Endothelial cell of umbilical vein (primary cell): ENCODE measurements around the gene PRKAG2. TPM values are rescaled to one million over a fixed set of nuclear protein-coding genes. Genes with fewer than 3 reads are reported as not detected.

Source experiments
- BruUV-seq: library from RNA; stranded (reverse); fragments of 400-500 nt; replicated peaks from 2 replicates; lab custom pipeline; 2021; lab: Mats Ljungman, UMichigan
- CTCF ChIA-PET: fragments of 300-600, 350-600 bp; sonication (Branson Sonifier 250); formaldehyde crosslinking; loops from one replicate; lab custom pipeline; 2021; ENCODE audit warnings: antibody characterized with exemption, inconsistent platforms; lab: Charles Lee
- POLR2A ChIA-PET: fragments of 300-600, 350-600 bp; sonication (Branson Sonifier 250); formaldehyde crosslinking; loops from one replicate; lab custom pipeline; 2021; ENCODE audit warnings: antibody characterized with exemption, inconsistent platforms; lab: Charles Lee
- DNase-seq: peaks from one replicate; pipeline ENCODE4 v3.0.0-alpha.2; 2011; ENCODE audit warnings: low read depth, low spot score
- FAIRE-seq: peaks from 2 replicates; lab custom pipeline; 2011; peaks lifted over from hg19 to GRCh38; lab: Jason Lieb, UNC
- H2AFZ ChIP-seq: 2 replicates; pipeline ENCODE4 v1.6.0; 2012; ENCODE audit warnings: low read depth, low read length, control low read depth, inconsistent platforms
- H3K27ac ChIP-seq: 2 replicates; pipeline ENCODE4 v1.5.1; 2011; ENCODE audit warnings: low read depth, mild to moderate bottlenecking, control low read depth, low read length, moderate library complexity; ENCODE audit not compliant: insufficient read depth
- H3K27me3 ChIP-seq, 2 experiments: 2 replicates each; pipeline versions ENCODE4 v1.6.0 to v1.6.1; 2011; ENCODE audit warnings: low read length in 2 of 2, mixed read lengths in 1 of 2; ENCODE audit not compliant: control insufficient read depth in 2 of 2, insufficient read depth in 2 of 2
- H3K36me3 ChIP-seq, 2 experiments: 2 replicates in 1 of 2; 3 replicates in 1 of 2; pipeline ENCODE4 v1.5.1; 2011; ENCODE audit warnings: low read length in 2 of 2, mild to moderate bottlenecking in 1 of 2, moderate library complexity in 1 of 2; ENCODE audit not compliant: control insufficient read depth in 2 of 2, insufficient read depth in 2 of 2; ENCODE audit errors: extremely low read depth in 1 of 2
- H3K4me1 ChIP-seq: 3 replicates; pipeline ENCODE4 v1.5.1; 2011; ENCODE audit warnings: mild to moderate bottlenecking, low read length; ENCODE audit not compliant: control insufficient read depth, insufficient read depth; ENCODE audit errors: extremely low read depth
- H3K4me2 ChIP-seq: 2 replicates; pipeline ENCODE4 v1.6.1; 2011; ENCODE audit warnings: low read length, control low read depth, mixed read lengths; ENCODE audit not compliant: insufficient read depth
- H3K4me3 ChIP-seq, 3 experiments: fragments of 200-600 bp in 1 of 3; sonication (generic), shearing (Covaris generic) in 1 of 3; replicated peaks in 1 of 3; 2 replicates each; pipeline ENCODE4 v1.5.1; 2011 to 2016; ENCODE audit warnings: control low read depth in 3 of 3, low read length in 3 of 3, mild to moderate bottlenecking in 2 of 3, inconsistent platforms in 1 of 3, low read depth in 1 of 3, moderate library complexity in 1 of 3; ENCODE audit not compliant: insufficient read depth in 1 of 3
- H3K79me2 ChIP-seq: 2 replicates; pipeline ENCODE4 v1.6.0; 2012; ENCODE audit warnings: low read length, inconsistent platforms; ENCODE audit not compliant: control insufficient read depth, insufficient read depth
- H3K9ac ChIP-seq: replicated peaks from 2 replicates; pipeline ENCODE3; 2011; ENCODE audit warnings: low read length, control low read depth; ENCODE audit not compliant: insufficient read depth; ENCODE audit errors: extremely low read depth
- H3K9me1 ChIP-seq: replicated peaks from 3 replicates; pipeline ENCODE4 v1.6.0; 2011; ENCODE audit warnings: mild to moderate bottlenecking, low read length; ENCODE audit not compliant: control insufficient read depth, insufficient read depth; ENCODE audit errors: extremely low read depth
- H3K9me3 ChIP-seq: replicated peaks from 2 replicates; pipeline ENCODE4 v1.5.1; 2012; ENCODE audit warnings: low read length, inconsistent platforms; ENCODE audit not compliant: control insufficient read depth, insufficient read depth
- H4K20me1 ChIP-seq: replicated peaks from 2 replicates; pipeline ENCODE3; 2011; ENCODE audit warnings: mild to moderate bottlenecking, low read length; ENCODE audit not compliant: control insufficient read depth, insufficient read depth; ENCODE audit errors: extremely low read depth
- CTCF ChIP-seq, 2 donors: IDR thresholded peaks; 1 replicate in 1 of 2; 2 replicates in 1 of 2; pipeline ENCODE4 v1.5.1; 2011; ENCODE audit warnings: low read length in 2 of 2, mild to moderate bottlenecking in 2 of 2, moderate library complexity in 2 of 2, control low read depth in 1 of 2, inconsistent platforms in 1 of 2, low read depth in 1 of 2; ENCODE audit not compliant: insufficient read depth in 1 of 2; ENCODE audit errors: extremely low read depth in 1 of 2
- EZH2 ChIP-seq: IDR thresholded peaks from 2 replicates; pipeline ENCODE4 v1.6.1; 2012; ENCODE audit warnings: borderline replicate concordance, low read depth, mild to moderate bottlenecking, moderate library complexity, low read length, inconsistent platforms; ENCODE audit not compliant: severe bottlenecking
- FOS ChIP-seq: IDR thresholded peaks from 2 replicates; pipeline ENCODE4 v1.6.1; 2011; ENCODE audit warnings: mild to moderate bottlenecking, low read length, moderate library complexity, borderline replicate concordance; ENCODE audit not compliant: insufficient read depth
- GATA2 ChIP-seq: IDR thresholded peaks from 2 replicates; pipeline ENCODE4 v1.7.0; 2011; ENCODE audit warnings: low read depth, mild to moderate bottlenecking, moderate library complexity, mixed read lengths, low read length; ENCODE audit not compliant: insufficient read length, insufficient read depth
- MYC ChIP-seq: IDR thresholded peaks from one replicate; pipeline ENCODE4 v1.6.1; 2011; ENCODE audit warnings: mild to moderate bottlenecking, low read depth, low read length
- POLR2A ChIP-seq: IDR thresholded peaks from 2 replicates; pipeline ENCODE4 v1.6.1; 2012; ENCODE audit warnings: low read depth, mild to moderate bottlenecking, control low read depth, low read length
- POLR2AphosphoS5 ChIP-seq: IDR thresholded peaks from 2 replicates; pipeline ENCODE4 v1.6.1; 2012; ENCODE audit warnings: low read depth, mild to moderate bottlenecking, control low read depth, low read length, moderate library complexity; ENCODE audit not compliant: insufficient read depth
- dilution Hi-C: fragments of 300-500 bp; cut with MboI; formaldehyde crosslinking; loops from one replicate; pipeline ENCODE4 v1.15.0; 2019; ENCODE audit warnings: low sequenced_read_pairs; ENCODE audit not compliant: extremely low pct_ligation_motif_present
- intact Hi-C: fragments of 100-400 bp; cut with micrococcal nuclease; formaldehyde crosslinking; loops from one replicate; pipeline ENCODE4 v1.10.0; 2022
- polyA plus RNA-seq, 4 experiments: library from polyadenylated mRNA; depleted of rRNA in 3 of 4; stranded (reverse) in 3 of 4; unstranded in 1 of 4; fragments of >200 nt; gene quantifications; 2 replicates each; pipeline versions ENCODE4 v1.2.1 to v1.2.3, GENCODE V29; 2011 to 2012; ENCODE audit warnings: missing spikeins in 1 of 4
- total RNA-seq: library from RNA; stranded (reverse); gene quantifications from 2 replicates; pipeline ENCODE4 v1.2.3, GENCODE V29; 2021
- TF ChIP-seq, protein P1 (sequence below): IDR thresholded peaks from 2 replicates; pipeline ENCODE4 v1.6.1; 2011; ENCODE audit not compliant: insufficient read depth, insufficient read length

PRKAG2 gene
- total and polyA plus RNA-seq, 2 donors (not counting 3 experiments of a cell fraction or from before 2014, with no cell fraction given), result 19.3 to 51.5 TPM

DNA sequence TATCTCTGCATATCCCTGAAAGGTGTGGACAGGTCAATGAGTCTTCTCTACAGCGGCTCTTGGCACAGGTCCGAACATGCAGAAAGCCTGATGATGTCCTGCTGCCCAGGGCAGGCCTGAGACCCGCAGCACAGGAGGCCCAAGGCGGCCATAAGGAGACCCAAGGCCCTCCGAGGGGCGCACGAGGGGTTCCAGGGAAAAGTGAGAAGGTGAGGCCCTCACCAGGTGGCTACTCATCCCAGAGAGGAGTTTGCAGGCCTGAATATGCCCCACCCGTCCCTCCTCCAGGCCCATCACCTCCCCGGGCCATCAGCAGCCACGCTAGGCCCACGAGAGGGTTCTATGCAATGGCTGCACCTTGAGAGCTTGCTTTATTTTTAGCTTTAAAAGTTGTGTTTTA lies 183.8 kb downstream of the PRKAG2 start:
- no peak overlapping the region for H2AFZ ChIP-seq
- no peaks in the 10 kb centered on the region for H3K36me3 ChIP-seq
- no peak overlapping the region for H3K27ac ChIP-seq
- DNase-seq, result no peak
- no peak overlapping the region for H3K4me3 ChIP-seq
- no peaks in the 10 kb centered on the region for H3K27me3 ChIP-seq
- no peak for FAIRE-seq
- intact Hi-C loops, result no loop called here
- no peaks in the 10 kb centered on the region for H3K9me3 ChIP-seq
- TF ChIP-seq MYC (no peak), CTCF (IDR thresholded peaks at IDR 0.05; ENCODE audit: extremely low read depth in 1 of 2, insufficient read depth in 1 of 2, low read depth in 1 of 2, low read length in 2 of 2) (no peak), EZH2 (no peak), POLR2A (no peak), POLR2AphosphoS5 (no peak), GATA2 (no peak), FOS (no peak)
- TF ChIP-seq, protein P1, sequence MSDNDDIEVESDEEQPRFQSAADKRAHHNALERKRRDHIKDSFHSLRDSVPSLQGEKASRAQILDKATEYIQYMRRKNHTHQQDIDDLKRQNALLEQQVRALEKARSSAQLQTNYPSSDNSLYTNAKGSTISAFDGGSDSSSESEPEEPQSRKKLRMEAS, result no peak
- BruUV-seq, result no TSS peak
- H3K9ac ChIP-seq, result no peak overlapping the region
- CTCF ChIA-PET, result no interaction called here
- H3K79me2 ChIP-seq, result no peaks in the 10 kb centered on the region
- no peak overlapping the region for H3K4me2 ChIP-seq
- no peaks in the 10 kb centered on the region for H4K20me1 ChIP-seq
- peaks cover 10% of the 10 kb centered on the region for H3K4me1 ChIP-seq
- POLR2A ChIA-PET, result no interaction called here
- dilution Hi-C loops, result no loop called here
- no peaks in the 10 kb centered on the region for H3K9me1 ChIP-seq
